Urinary bladder (tissue), 4 donors: ENCODE results near the gene CENPU. TPM values are rescaled to one million over a fixed set of nuclear protein-coding genes. Genes with fewer than 3 reads are reported as not detected.
"Not testable (repeated sequence)": the region's sequence is repeated elsewhere in the genome, so short reads cannot be mapped to it uniquely, and the experiment has no call there.

Experiments used
- DNase-seq: peaks from one replicate; pipeline ENCODE4 v3.0.0-alpha.2; 2015; ENCODE audit errors: extremely low spot score
- H3K27ac ChIP-seq: one replicate; pipeline ENCODE4 v1.5.1; 2013; ENCODE audit warnings: low read depth, mild to moderate bottlenecking, moderate library complexity
- H3K36me3 ChIP-seq: one replicate; pipeline ENCODE4 v1.6.1; 2013; ENCODE audit warnings: mild to moderate bottlenecking, moderate library complexity; ENCODE audit not compliant: insufficient read depth
- H3K4me1 ChIP-seq: one replicate; pipeline ENCODE4 v1.6.1; 2013; ENCODE audit warnings: mild to moderate bottlenecking, moderate library complexity; ENCODE audit not compliant: insufficient read depth
- H3K4me3 ChIP-seq: one replicate; pipeline ENCODE4 v1.5.1; 2013; ENCODE audit warnings: low read depth, low read length
- WGBS: extraction: QIAGEN DNeasy Blood & Tissue Kit; methylation state at CpG from one replicate; pipeline ENCODE4 v1.1.7; 2013; 5-methylcytosine and 5-hydroxymethylcytosine counted together
- polyA plus RNA-seq: library from polyadenylated mRNA; stranded (reverse); fragments of 200-250 nt; gene quantifications from one replicate; pipeline ENCODE4 v1.2.3, GENCODE V29; 2013
- total RNA-seq: library from RNA; depleted of rRNA; stranded (reverse); fragments of >200 nt; gene quantifications from one replicate; pipeline ENCODE4 v1.2.3, GENCODE V29; 2014
- donor health status: healthy with polysubstance abuse.
- donor health status: healthy.

The CENPU gene
- total and polyA plus RNA-seq, 2 donors: 1.5 to 24.8 TPM

GRCh38 chr4:184745831-184746795 lies 12.2 kb upstream of the CENPU start:
- WGBS: 5% methylated on average over 10 of the region's 10 CpGs
- DNase-seq: peak; percentile 70
- Histone ChIP-seq H3K36me3 (no peaks in the 10 kb centered on the region), H3K4me3 (no peak overlapping the region), H3K4me1 (no peaks in the 10 kb centered on the region), H3K27ac (no peak overlapping the region)

DNA sequence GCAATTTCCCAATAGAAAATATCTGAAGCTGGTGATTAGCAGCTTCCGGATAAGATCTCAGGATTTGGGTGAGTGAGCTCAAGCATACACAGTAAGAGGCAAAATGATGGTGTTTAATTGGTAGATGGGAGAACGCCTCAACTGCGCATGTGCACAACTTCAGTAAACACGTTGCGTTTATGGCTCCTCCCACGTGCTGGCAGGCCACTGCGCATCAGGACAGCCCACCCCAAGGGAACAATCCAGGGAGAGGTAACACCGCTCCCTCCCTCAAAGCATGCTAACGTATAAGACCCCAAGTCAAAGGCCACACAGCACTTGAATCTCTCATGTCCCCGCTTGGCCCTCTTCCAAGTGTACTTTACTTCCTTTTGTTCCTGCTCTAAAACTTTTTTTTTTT lies 10.3 kb upstream of the CENPU start:
- H3K4me3 ChIP-seq: no peak overlapping the region
- H3K36me3 ChIP-seq: no peaks in the 10 kb centered on the region
- no peak overlapping the region for H3K27ac ChIP-seq
- H3K4me1 ChIP-seq: no peaks in the 10 kb centered on the region
- no peak for DNase-seq
- 88% methylated on average over 10 of the region's 10 CpGs for WGBS

DNA sequence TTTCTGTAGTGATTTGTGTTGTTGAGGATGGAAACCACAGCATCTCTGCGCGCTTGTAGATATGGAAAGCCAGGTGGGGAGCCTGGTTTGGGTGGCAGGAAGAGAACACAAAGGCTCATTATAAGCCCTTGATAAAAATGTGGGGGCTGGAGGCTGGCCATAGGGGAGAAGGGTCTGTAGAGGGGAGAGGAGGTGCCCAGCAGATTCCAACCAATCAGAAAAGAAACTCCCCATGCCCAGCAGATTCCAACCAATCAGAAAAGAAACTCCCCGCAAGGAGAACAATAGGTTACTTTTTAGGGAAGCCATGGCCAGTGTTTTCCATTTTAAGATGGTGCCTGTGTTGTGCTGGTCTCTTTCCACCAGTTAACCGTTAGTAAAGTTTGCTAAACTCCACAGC lies 9.8 kb upstream of the CENPU start:
- Histone ChIP-seq H3K36me3 (no peaks in the 10 kb centered on the region), H3K27ac (no peak overlapping the region), H3K4me1 (no peaks in the 10 kb centered on the region), H3K4me3 (no peak overlapping the region)
- 85% methylated on average over 4 of the region's 4 CpGs for WGBS
- DNase-seq: no peak

- not testable (repeated sequence) for H3K4me1 ChIP-seq, DNase-seq, H3K27ac ChIP-seq, H3K36me3 ChIP-seq, H3K4me3 ChIP-seq
- whole genome bisulfite sequencing: 67% methylated on average over 1 of the region's 1 CpG
Measured at GRCh38 chr4:184741651-184742050, 7.8 kb upstream of the CENPU start.

GRCh38 chr4:184740980-184741391 lies 7.1 kb upstream of the CENPU start:
- Histone ChIP-seq H3K4me3 (no peak overlapping the region), H3K36me3 (no peaks in the 10 kb centered on the region), H3K4me1 (no peaks in the 10 kb centered on the region), H3K27ac (no peak overlapping the region)
- 96% methylated on average over 20 of the region's 20 CpGs for WGBS
- no peak for DNase-seq

DNA sequence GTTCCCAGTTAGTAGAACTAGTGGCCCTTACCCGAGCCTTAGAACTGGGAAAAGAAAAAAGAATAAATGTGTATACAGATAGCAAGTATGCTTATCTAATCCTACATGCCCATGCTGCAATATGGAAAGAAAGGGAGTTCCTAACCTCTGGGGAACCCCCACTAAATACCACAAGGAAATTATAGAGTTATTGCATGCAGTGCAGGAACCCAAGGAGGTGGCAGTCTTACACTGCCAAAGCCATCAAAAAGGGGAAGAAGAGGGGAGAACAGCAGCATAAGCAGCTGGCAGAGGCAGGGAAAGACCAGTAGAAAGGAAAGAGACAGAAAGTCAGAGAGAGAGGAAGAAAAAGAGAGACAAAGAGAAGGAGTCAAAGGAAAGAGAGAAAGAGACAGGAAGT lies 5.7 kb upstream of the CENPU start:
- not testable (repeated sequence) for H3K4me3 ChIP-seq, H3K27ac ChIP-seq, DNase-seq, H3K4me1 ChIP-seq, H3K36me3 ChIP-seq
- 68% methylated on average over 1 of the region's 1 CpG for WGBS

DNA sequence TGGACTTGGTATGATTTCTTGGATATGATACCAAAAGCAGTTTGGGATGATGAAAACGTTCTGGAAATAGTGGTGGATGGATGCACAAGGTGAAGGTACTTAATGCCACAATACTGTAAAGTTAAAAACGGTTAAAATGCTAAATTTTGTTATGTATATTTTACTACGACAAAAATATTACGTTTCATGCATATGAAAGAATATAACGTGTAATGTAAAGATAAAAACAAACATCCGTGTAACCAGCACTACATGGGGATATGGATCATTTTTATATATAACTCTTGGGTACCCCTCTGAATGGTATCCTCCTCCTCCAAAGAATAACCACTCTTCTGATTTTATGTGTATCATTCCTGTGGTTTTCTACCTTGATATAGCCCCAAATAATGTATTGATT lies 862 bp upstream of the CENPU start:
- Histone ChIP-seq H3K27ac (no peak overlapping the region), H3K4me1 (peaks cover 2% of the 10 kb centered on the region), H3K36me3 (no peaks in the 10 kb centered on the region), H3K4me3 (no peak overlapping the region)
- no peak for DNase-seq
- WGBS: 47% methylated on average over 6 of the region's 6 CpGs

- Histone ChIP-seq H3K27ac (no peak overlapping the region), H3K36me3 (no peaks in the 10 kb centered on the region), H3K4me1 (peaks cover 2% of the 10 kb centered on the region), H3K4me3 (no peak overlapping the region)
- 64% methylated on average over 4 of the region's 4 CpGs for WGBS
- DNase-seq: peak; percentile 21
Measured at GRCh38 chr4:184732126-184732525, 1.8 kb downstream of the CENPU start.

GRCh38 chr4:184731056-184731455 lies 2.8 kb downstream of the CENPU start:
- Histone ChIP-seq H3K36me3 (no peaks in the 10 kb centered on the region), H3K27ac (no peak overlapping the region), H3K4me3 (no peak overlapping the region), H3K4me1 (peaks cover 2% of the 10 kb centered on the region)
- DNase-seq: no peak
- 82% methylated on average over 6 of the region's 6 CpGs for WGBS

DNA sequence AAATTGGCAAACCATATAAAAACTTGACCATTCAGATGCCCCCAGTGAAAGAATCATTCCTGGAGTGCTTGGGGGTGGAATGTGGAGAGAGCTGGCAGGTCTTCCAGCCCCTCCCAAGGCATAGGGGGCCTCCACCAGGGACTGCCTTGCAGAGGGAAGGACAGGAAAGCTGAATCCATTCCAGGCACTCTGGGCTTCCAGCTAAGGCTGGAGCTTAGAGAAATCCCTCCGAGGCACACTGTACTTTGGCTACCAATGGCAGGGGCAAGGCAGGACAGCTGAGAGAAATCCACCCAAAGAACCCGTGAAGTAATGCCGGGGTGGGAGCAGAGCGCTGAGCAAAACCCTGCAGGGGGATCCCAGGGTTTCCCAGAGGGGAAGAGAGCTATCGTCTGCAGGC lies 4.0 kb downstream of the CENPU start:
- no peak overlapping the region for H3K4me3 ChIP-seq

GRCh38 chr4:184728858-184729257 lies 5.0 kb downstream of the CENPU start:
- Histone ChIP-seq H3K4me1 (peaks cover 2% of the 10 kb centered on the region), H3K4me3 (no peak overlapping the region), H3K36me3 (no peaks in the 10 kb centered on the region), H3K27ac (no peak overlapping the region)
- WGBS: 71% methylated on average over 2 of the region's 2 CpGs
- no peak for DNase-seq

More for the DNA sequence above, 4.0 kb downstream of the CENPU start:
- Histone ChIP-seq H3K36me3 (no peaks in the 10 kb centered on the region), H3K27ac (no peak overlapping the region), H3K4me1 (peaks cover 2% of the 10 kb centered on the region)
- WGBS: 69% methylated on average over 5 of the region's 5 CpGs
- DNase-seq: no peak

DNA sequence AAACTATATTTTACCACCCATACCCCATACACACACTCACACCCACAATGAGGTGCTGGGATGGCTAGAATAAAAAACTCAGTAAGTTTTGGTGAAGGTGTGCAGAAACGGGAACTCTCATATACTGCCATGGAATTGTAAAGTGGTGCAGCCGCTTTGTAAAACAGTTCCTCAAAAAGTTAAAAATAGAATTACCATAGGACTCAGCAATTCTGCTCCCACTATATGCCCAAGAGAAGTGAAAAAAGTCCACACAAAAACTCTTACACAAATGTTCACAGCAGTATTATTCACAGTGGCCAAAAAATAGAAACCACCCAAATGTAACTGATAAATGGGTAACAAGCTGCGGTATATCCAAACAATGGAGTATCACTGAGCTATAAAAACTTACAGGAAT lies 6.5 kb downstream of the CENPU start:
- 97% methylated on average over 3 of the region's 3 CpGs for WGBS
- Histone ChIP-seq H3K4me1 (no peaks in the 10 kb centered on the region), H3K4me3 (no peak overlapping the region), H3K27ac (no peak overlapping the region), H3K36me3 (peaks cover 1% of the 10 kb centered on the region)
- no peak for DNase-seq

DNA sequence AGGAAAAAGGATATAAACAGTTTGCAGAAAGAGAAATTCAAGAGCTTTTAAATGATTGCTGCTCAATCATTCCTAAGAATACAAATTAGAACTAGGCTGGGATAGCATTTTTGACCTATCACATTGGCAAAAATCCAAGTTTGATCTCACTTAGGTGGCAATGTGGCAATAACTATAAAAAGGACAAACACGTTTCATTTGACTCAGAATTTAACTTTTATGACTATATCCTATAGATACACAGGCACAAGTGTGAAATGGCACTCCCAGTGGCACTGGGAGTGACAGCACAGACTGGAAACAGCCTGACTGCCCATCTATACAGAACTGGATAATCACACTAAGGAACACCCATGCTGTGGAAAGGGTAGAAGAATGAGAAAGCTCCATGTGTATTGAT lies 11.1 kb downstream of the CENPU start:
- no peak for DNase-seq
- H3K36me3 ChIP-seq: peaks cover 4% of the 10 kb centered on the region
- 39% methylated on average over 1 of the region's 1 CpG for WGBS
- no peak overlapping the region for H3K4me3 ChIP-seq
- H3K4me1 ChIP-seq: no peaks in the 10 kb centered on the region
- H3K27ac ChIP-seq: no peak overlapping the region

- Histone ChIP-seq H3K4me1 (no peaks in the 10 kb centered on the region), H3K36me3 (peaks cover 4% of the 10 kb centered on the region), H3K4me3 (no peak overlapping the region), H3K27ac (no peak overlapping the region)
- no peak for DNase-seq
Measured at GRCh38 chr4:184721254-184721653, 12.6 kb downstream of the CENPU start.
